HEK293 (cell line): ENCODE results near the gene PTPRN2.

Experiments used
- CTCF ChIA-PET: fragments of 350-600 bp; formaldehyde crosslinking; extraction: SDS; loops from one replicate; lab custom pipeline; 2021; ENCODE audit warnings: antibody characterized with exemption; lab: Yijun Ruan, JAX
- POLR2A ChIA-PET: fragments of 300-600 bp; formaldehyde crosslinking; extraction: SDS; loops from one replicate; lab custom pipeline; 2020; ENCODE audit warnings: antibody characterized with exemption, inconsistent platforms; lab: Yijun Ruan, JAX
- H3K27ac ChIP-seq: fragments of 200-500 bp; sonication (Bioruptor generic); 2 replicates; pipeline ENCODE4 v1.5.1; 2014; ENCODE audit warnings: low read depth, low read length, control low read depth, inconsistent platforms; ENCODE audit errors: extremely low read depth
- H3K36me3 ChIP-seq, 2 experiments: fragments of 200-500 bp in 1 of 2; sonication (Bioruptor generic) in 1 of 2; 1 replicate in 1 of 2; 2 replicates in 1 of 2; pipeline ENCODE4 v1.5.1; 2014 to 2017; ENCODE audit warnings: inconsistent platforms in 2 of 2, low read length in 2 of 2; ENCODE audit not compliant: control insufficient read depth in 2 of 2, insufficient read depth in 1 of 2
- H3K4me1 ChIP-seq: fragments of 200-500 bp; sonication (Bioruptor generic); 2 replicates; pipeline ENCODE4 v1.5.1; 2014; ENCODE audit warnings: mild to moderate bottlenecking, low read length, inconsistent platforms; ENCODE audit not compliant: control insufficient read depth, insufficient read depth
- H3K4me3 ChIP-seq: 2 replicates; pipeline ENCODE4 v1.5.1; 2011; ENCODE audit warnings: low read depth, mild to moderate bottlenecking, control low read depth, low read length, moderate library complexity
- H3K9me3 ChIP-seq: fragments of 200-500 bp; sonication (Bioruptor generic); 2 replicates; pipeline ENCODE4 v1.5.1; 2014; ENCODE audit warnings: low read depth, low read length, inconsistent platforms; ENCODE audit not compliant: control insufficient read depth, insufficient read depth
- ZFP69B ChIP-seq: fragments of 450-650 bp; formaldehyde crosslinking; IDR thresholded peaks from 2 replicates; pipeline ENCODE4 v1.5.1; 2016; ENCODE audit warnings: missing biosample characterization, missing genetic modification characterization
- ZNF121 ChIP-seq: fragments of 450-650 bp; formaldehyde crosslinking; IDR thresholded peaks from 2 replicates; pipeline ENCODE4 v1.5.1; 2016; ENCODE audit warnings: missing biosample characterization, missing genetic modification characterization
- ZNF133 ChIP-seq: fragments of 450-650 bp; formaldehyde crosslinking; IDR thresholded peaks from 2 replicates; pipeline ENCODE4 v1.5.1; 2016; ENCODE audit warnings: missing biosample characterization, missing genetic modification characterization
- ZNF146 ChIP-seq: fragments of 450-650 bp; formaldehyde crosslinking; IDR thresholded peaks from 2 replicates; pipeline ENCODE4 v1.5.1; 2016; ENCODE audit warnings: missing biosample characterization, missing genetic modification characterization
- ZNF211 ChIP-seq: fragments of 450-650 bp; formaldehyde crosslinking; IDR thresholded peaks from 2 replicates; pipeline ENCODE4 v1.5.1; 2016; ENCODE audit warnings: low read depth, missing biosample characterization, missing genetic modification characterization
- ZNF214 ChIP-seq: fragments of 450-650 bp; formaldehyde crosslinking; IDR thresholded peaks from 2 replicates; pipeline ENCODE4 v1.5.1; 2017; ENCODE audit warnings: missing biosample characterization, mild to moderate bottlenecking, missing genetic modification characterization, borderline replicate concordance
- ZNF350 ChIP-seq: fragments of 450-650 bp; formaldehyde crosslinking; IDR thresholded peaks from 2 replicates; pipeline ENCODE4 v1.5.0; 2017; ENCODE audit warnings: missing biosample characterization, mild to moderate bottlenecking, missing genetic modification characterization
- ZNF354C ChIP-seq: fragments of 450-650 bp; formaldehyde crosslinking; IDR thresholded peaks from 2 replicates; pipeline ENCODE4 v1.5.1; 2016; ENCODE audit warnings: missing biosample characterization, missing genetic modification characterization, low read depth, borderline replicate concordance
- ZNF416 ChIP-seq: fragments of 450-650 bp; formaldehyde crosslinking; IDR thresholded peaks from 2 replicates; pipeline ENCODE4 v1.5.1; 2016; ENCODE audit warnings: missing biosample characterization, missing genetic modification characterization
- ZNF501 ChIP-seq: fragments of 450-650 bp; formaldehyde crosslinking; IDR thresholded peaks from 2 replicates; pipeline ENCODE4 v1.5.1; 2016; ENCODE audit warnings: missing biosample characterization, missing genetic modification characterization
- ZNF530 ChIP-seq: fragments of 450-650 bp; formaldehyde crosslinking; IDR thresholded peaks from 2 replicates; pipeline ENCODE4 v1.5.1; 2016; ENCODE audit warnings: low read depth, missing biosample characterization, missing genetic modification characterization
- ZNF548 ChIP-seq: fragments of 450-650 bp; formaldehyde crosslinking; IDR thresholded peaks from 2 replicates; pipeline ENCODE4 v1.5.1; 2016; ENCODE audit warnings: missing biosample characterization, missing genetic modification characterization
- ZNF585B ChIP-seq: fragments of 450-650 bp; formaldehyde crosslinking; IDR thresholded peaks from 2 replicates; pipeline ENCODE4 v1.5.1; 2016; ENCODE audit warnings: missing biosample characterization, missing genetic modification characterization
- ZNF626 ChIP-seq: fragments of 450-650 bp; sonication (Bioruptor Pico); formaldehyde crosslinking; IDR thresholded peaks from 2 replicates; pipeline ENCODE4 v1.5.1; 2018; ENCODE audit warnings: missing biosample characterization, missing genetic modification characterization, inconsistent platforms
- TF ChIP-seq, protein P1 (sequence below): fragments of 450-650 bp; formaldehyde crosslinking; IDR thresholded peaks from 2 replicates; pipeline ENCODE4 v1.5.1; 2016; ENCODE audit warnings: missing biosample characterization, missing genetic modification characterization
- TF ChIP-seq, protein P2 (sequence below): fragments of 450-650 bp; formaldehyde crosslinking; IDR thresholded peaks from 2 replicates; pipeline ENCODE4 v1.5.1; 2016; ENCODE audit warnings: missing biosample characterization, missing genetic modification characterization
- TF ChIP-seq, protein P3 (sequence below): fragments of 450-650 bp; formaldehyde crosslinking; IDR thresholded peaks from 2 replicates; pipeline ENCODE4 v1.5.1; 2016; ENCODE audit warnings: missing biosample characterization, missing genetic modification characterization
- TF ChIP-seq, protein P4 (sequence below): fragments of 450-650 bp; formaldehyde crosslinking; IDR thresholded peaks from 2 replicates; pipeline ENCODE4 v1.5.1; 2016; ENCODE audit warnings: missing biosample characterization, missing genetic modification characterization
- TF ChIP-seq, protein P5 (sequence below): fragments of 450-650 bp; formaldehyde crosslinking; IDR thresholded peaks from 2 replicates; pipeline ENCODE4 v1.5.1; 2016; ENCODE audit warnings: missing biosample characterization, missing genetic modification characterization
- TF ChIP-seq, protein P6 (sequence below): fragments of 450-650 bp; formaldehyde crosslinking; IDR thresholded peaks from 2 replicates; pipeline ENCODE4 v1.5.1; 2016; ENCODE audit warnings: missing biosample characterization, missing genetic modification characterization
- TF ChIP-seq, protein P7 (sequence below): fragments of 450-650 bp; formaldehyde crosslinking; IDR thresholded peaks from 2 replicates; pipeline ENCODE4 v1.5.1; 2017; ENCODE audit warnings: missing biosample characterization, mild to moderate bottlenecking, missing genetic modification characterization, moderate library complexity

Gene PTPRN2

DNA sequence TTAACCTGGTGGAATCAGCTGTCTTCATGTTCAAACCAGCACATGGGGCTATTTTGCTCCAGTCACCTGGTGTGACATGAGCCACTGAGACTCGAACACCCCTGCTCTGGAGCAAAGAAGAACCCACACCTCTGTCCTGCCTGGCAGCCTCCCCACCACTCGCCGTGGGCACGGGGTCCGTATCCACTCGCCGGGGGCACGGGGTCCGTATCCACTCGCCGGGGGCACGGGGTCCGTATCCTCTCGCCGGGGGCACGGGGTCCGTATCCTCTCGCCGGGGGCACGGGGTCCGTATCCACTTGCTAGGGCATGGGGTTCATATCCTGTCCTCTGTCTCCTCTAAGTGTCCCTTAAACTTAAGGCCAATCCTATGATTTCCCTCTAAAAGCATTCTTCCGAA is 558.7 kb downstream of the PTPRN2 start:
- ChIA-PET POLR2A (no interaction called here), CTCF (no interaction called here)
- H3K9me3 ChIP-seq: no peaks in the 10 kb centered on the region
- no peak overlapping the region for H3K27ac ChIP-seq
- no peak overlapping the region for H3K4me3 ChIP-seq
- H3K4me1 ChIP-seq: no peaks in the 10 kb centered on the region
- H3K36me3 ChIP-seq: no peaks in the 10 kb centered on the region
- no peak for TF ChIP-seq ZNF530 (tag by site-specific recombination)
- TF ChIP-seq ZNF211 (tag by site-specific recombination): no peak
- TF ChIP-seq ZNF416 (tag by site-specific recombination): no peak
- no peak for TF ChIP-seq ZFP69B (tag by site-specific recombination)
- TF ChIP-seq ZNF214: no peak
- TF ChIP-seq, protein P1, sequence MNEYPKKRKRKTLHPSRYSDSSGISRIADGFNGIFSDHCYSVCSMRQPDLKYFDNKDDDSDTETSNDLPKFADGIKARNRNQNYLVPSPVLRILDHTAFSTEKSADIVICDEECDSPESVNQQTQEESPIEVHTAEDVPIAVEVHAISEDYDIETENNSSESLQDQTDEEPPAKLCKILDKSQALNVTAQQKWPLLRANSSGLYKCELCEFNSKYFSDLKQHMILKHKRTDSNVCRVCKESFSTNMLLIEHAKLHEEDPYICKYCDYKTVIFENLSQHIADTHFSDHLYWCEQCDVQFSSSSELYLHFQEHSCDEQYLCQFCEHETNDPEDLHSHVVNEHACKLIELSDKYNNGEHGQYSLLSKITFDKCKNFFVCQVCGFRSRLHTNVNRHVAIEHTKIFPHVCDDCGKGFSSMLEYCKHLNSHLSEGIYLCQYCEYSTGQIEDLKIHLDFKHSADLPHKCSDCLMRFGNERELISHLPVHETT (tag by site-specific recombination): no peak
- TF ChIP-seq, protein P2, sequence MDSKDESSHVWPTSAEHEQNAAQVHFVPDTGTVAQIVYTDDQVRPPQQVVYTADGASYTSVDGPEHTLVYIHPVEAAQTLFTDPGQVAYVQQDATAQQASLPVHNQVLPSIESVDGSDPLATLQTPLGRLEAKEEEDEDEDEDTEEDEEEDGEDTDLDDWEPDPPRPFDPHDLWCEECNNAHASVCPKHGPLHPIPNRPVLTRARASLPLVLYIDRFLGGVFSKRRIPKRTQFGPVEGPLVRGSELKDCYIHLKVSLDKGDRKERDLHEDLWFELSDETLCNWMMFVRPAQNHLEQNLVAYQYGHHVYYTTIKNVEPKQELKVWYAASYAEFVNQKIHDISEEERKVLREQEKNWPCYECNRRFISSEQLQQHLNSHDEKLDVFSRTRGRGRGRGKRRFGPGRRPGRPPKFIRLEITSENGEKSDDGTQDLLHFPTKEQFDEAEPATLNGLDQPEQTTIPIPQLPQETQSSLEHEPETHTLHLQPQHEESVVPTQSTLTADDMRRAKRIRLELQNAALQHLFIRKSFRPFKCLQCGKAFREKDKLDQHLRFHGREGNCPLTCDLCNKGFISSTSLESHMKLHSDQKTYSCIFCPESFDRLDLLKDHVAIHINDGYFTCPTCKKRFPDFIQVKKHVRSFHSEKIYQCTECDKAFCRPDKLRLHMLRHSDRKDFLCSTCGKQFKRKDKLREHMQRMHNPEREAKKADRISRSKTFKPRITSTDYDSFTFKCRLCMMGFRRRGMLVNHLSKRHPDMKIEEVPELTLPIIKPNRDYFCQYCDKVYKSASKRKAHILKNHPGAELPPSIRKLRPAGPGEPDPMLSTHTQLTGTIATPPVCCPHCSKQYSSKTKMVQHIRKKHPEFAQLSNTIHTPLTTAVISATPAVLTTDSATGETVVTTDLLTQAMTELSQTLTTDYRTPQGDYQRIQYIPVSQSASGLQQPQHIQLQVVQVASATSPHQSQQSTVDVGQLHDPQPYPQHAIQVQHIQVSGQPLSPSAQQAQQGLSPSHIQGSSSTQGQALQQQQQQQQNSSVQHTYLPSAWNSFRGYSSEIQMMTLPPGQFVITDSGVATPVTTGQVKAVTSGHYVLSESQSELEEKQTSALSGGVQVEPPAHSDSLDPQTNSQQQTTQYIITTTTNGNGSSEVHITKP (tag by site-specific recombination): no peak
- TF ChIP-seq, protein P3, sequence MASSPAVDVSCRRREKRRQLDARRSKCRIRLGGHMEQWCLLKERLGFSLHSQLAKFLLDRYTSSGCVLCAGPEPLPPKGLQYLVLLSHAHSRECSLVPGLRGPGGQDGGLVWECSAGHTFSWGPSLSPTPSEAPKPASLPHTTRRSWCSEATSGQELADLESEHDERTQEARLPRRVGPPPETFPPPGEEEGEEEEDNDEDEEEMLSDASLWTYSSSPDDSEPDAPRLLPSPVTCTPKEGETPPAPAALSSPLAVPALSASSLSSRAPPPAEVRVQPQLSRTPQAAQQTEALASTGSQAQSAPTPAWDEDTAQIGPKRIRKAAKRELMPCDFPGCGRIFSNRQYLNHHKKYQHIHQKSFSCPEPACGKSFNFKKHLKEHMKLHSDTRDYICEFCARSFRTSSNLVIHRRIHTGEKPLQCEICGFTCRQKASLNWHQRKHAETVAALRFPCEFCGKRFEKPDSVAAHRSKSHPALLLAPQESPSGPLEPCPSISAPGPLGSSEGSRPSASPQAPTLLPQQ: no peak
- TF ChIP-seq ZNF585B (tag by site-specific recombination): no peak
- TF ChIP-seq ZNF501: no peak
- TF ChIP-seq, protein P4, sequence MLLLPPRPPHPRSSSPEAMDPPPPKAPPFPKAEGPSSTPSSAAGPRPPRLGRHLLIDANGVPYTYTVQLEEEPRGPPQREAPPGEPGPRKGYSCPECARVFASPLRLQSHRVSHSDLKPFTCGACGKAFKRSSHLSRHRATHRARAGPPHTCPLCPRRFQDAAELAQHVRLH (tag by site-specific recombination): no peak
- TF ChIP-seq ZNF121 (tag by site-specific recombination): no peak
- TF ChIP-seq ZNF626 (tag by site-specific recombination): no peak
- TF ChIP-seq ZNF133 (tag by site-specific recombination): no peak
- no peak for TF ChIP-seq ZNF354C (tag by site-specific recombination)
- no peak for TF ChIP-seq ZNF548 (tag by site-specific recombination)
- TF ChIP-seq, protein P5, sequence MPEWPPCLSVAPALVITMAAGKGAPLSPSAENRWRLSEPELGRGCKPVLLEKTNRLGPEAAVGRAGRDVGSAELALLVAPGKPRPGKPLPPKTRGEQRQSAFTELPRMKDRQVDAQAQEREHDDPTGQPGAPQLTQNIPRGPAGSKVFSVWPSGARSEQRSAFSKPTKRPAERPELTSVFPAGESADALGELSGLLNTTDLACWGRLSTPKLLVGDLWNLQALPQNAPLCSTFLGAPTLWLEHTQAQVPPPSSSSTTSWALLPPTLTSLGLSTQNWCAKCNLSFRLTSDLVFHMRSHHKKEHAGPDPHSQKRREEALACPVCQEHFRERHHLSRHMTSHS (tag by site-specific recombination): no peak

DNA sequence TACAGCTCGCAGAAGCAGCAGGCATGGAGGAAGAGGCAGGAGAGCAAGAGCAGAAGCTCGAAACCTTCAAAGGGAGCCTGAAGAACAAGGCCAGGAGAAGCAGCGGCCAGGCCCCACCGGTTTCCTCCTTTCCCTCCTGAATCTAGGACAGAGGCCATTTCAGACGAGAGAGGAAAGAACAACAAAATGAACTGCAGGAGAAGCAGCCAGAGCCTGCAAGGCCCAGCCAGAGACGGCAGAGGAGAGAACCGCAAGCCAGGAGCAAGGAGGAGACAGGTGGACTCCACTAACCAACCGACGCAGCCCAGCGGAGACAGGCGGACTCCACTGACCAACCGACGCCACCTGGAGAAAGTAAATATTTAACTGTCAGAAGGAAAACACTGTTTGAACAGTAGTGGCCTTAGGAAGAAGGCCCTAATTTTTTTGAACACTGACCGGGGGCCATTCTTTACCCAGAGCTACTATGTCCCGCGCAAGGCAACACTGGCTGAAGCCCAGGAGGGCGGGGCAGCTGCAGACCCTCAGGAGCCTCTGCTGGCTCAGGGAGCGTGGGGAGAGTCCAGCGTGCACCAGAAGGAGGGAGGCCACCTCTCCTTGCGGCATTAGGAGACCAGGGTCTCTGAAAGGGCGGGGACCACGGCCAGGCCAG is 559.2 kb downstream of the PTPRN2 start:
- no peak overlapping the region for H3K4me3 ChIP-seq
- ChIA-PET POLR2A (no interaction called here), CTCF (no interaction called here)
- no peaks in the 10 kb centered on the region for H3K4me1 ChIP-seq
- H3K27ac ChIP-seq: no peak overlapping the region
- no peaks in the 10 kb centered on the region for H3K9me3 ChIP-seq
- no peaks in the 10 kb centered on the region for H3K36me3 ChIP-seq
- TF ChIP-seq ZNF350 (tag by site-specific recombination) (no peak), ZNF146 (tag by site-specific recombination) (no peak)
- TF ChIP-seq, protein P6, sequence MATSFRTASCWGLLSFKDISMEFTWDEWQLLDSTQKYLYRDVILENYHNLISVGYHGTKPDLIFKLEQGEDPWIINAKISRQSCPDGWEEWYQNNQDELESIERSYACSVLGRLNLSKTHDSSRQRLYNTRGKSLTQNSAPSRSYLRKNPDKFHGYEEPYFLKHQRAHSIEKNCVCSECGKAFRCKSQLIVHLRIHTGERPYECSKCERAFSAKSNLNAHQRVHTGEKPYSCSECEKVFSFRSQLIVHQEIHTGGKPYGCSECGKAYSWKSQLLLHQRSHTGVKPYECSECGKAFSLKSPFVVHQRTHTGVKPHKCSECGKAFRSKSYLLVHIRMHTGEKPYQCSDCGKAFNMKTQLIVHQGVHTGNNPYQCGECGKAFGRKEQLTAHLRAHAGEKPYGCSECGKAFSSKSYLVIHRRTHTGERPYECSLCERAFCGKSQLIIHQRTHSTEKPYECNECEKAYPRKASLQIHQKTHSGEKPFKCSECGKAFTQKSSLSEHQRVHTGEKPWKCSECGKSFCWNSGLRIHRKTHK (tag by site-specific recombination): no peak
- TF ChIP-seq, protein P7, sequence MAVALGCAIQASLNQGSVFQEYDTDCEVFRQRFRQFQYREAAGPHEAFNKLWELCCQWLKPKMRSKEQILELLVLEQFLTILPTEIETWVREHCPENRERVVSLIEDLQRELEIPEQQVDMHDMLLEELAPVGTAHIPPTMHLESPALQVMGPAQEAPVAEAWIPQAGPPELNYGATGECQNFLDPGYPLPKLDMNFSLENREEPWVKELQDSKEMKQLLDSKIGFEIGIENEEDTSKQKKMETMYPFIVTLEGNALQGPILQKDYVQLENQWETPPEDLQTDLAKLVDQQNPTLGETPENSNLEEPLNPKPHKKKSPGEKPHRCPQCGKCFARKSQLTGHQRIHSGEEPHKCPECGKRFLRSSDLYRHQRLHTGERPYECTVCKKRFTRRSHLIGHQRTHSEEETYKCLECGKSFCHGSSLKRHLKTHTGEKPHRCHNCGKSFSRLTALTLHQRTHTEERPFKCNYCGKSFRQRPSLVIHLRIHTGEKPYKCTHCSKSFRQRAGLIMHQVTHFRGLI: no peak
